Mononuclear cell (primary cell): ENCODE data around the gene WEE1. TPM values are rescaled to one million over a fixed set of nuclear protein-coding genes. Genes with fewer than 3 reads are reported as not detected.
A peak's percentile ranks its signal among the peaks of the same experiment; 100 is the strongest.
"Not testable (repeated sequence)": the region's sequence is repeated elsewhere in the genome, so short reads cannot be mapped to it uniquely, and the experiment has no call there.

Experiments used
- H3K27me3 ChIP-seq: 2 replicates; pipeline ENCODE4 v1.6.0; 2011; ENCODE audit warnings: low read length, control low read depth; ENCODE audit not compliant: insufficient read depth
- H3K4me1 ChIP-seq: 2 replicates; pipeline ENCODE4 v1.5.1; 2011; ENCODE audit warnings: mild to moderate bottlenecking, low read length, control low read depth; ENCODE audit not compliant: insufficient read depth
- H3K4me3 ChIP-seq: 2 replicates; pipeline ENCODE4 v1.5.1; 2011; ENCODE audit warnings: mild to moderate bottlenecking, low read length, moderate library complexity
- H3K9me3 ChIP-seq: 2 replicates; pipeline ENCODE4 v1.5.1; 2011; ENCODE audit warnings: low read depth, mild to moderate bottlenecking, control low read depth, low read length
- total RNA-seq: library from RNA; depleted of rRNA; stranded (reverse); fragments of >200 nt; gene quantifications from one replicate; pipeline ENCODE4 v1.2.3, GENCODE V29; 2012

WEE1 gene
- total RNA-seq: 9.7 TPM

GRCh38 chr11:9573052-9573774, at the start of gene WEE1:
TSS of gene WEE1 (plus strand) at chr11:9573670. CDS start at chr11:9573934, 264 bp downstream.
- Histone ChIP-seq H3K4me3 (peak within 1 kb of the TSS; percentile 72), H3K4me1 (peaks cover 31% of the 10 kb centered on the region), H3K9me3 (no peaks in the 10 kb centered on the region), H3K27me3 (no peaks in the 10 kb centered on the region)

- H3K4me1 ChIP-seq: no peaks in the 10 kb centered on the region
- H3K27me3 ChIP-seq: no peaks in the 10 kb centered on the region
- no peaks in the 10 kb centered on the region for H3K9me3 ChIP-seq
- H3K4me3 ChIP-seq: no peak overlapping the region
These were observed 49.5 kb upstream of the WEE1 start for GRCh38 chr11:9524001-9524400.

GRCh38 chr11:9525116-9525515, 48.4 kb upstream of the WEE1 start:
- no peak overlapping the region for H3K4me3 ChIP-seq
- no peaks in the 10 kb centered on the region for H3K27me3 ChIP-seq
- no peaks in the 10 kb centered on the region for H3K4me1 ChIP-seq
- H3K9me3 ChIP-seq: no peaks in the 10 kb centered on the region

DNA sequence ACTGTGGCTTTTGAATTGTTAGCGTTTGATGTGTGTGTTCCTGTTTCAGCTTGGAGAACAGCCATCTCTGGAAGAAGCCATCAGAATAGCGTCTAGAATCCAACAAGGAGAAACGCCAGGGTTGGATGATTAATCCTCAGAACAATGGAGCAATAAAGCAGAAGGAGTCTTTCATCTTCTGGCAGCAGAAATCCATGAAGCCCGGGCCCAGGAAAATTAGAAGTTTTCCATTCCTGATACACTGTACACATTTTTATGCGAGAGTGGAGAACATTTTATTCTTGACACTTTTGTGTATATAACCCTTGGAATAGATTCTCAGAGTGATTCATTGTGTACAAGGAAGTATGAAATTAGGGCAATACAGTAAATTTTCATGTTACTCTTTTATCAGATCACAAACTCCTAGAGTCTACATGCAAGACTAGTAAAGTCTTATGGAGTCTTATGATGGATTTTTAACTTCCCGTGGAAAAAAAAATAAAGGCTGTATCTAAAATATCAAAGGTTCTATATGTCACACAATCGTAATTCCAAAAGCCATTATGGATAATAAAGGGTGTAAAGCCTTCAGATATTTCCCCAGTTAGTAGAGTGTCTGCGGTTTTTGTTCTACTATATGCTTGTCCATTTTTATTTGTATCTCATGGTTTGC, 45.9 kb upstream of the WEE1 start:
- Histone ChIP-seq H3K27me3 (no peaks in the 10 kb centered on the region), H3K4me3 (no peak overlapping the region), H3K4me1 (no peaks in the 10 kb centered on the region), H3K9me3 (no peaks in the 10 kb centered on the region)

DNA sequence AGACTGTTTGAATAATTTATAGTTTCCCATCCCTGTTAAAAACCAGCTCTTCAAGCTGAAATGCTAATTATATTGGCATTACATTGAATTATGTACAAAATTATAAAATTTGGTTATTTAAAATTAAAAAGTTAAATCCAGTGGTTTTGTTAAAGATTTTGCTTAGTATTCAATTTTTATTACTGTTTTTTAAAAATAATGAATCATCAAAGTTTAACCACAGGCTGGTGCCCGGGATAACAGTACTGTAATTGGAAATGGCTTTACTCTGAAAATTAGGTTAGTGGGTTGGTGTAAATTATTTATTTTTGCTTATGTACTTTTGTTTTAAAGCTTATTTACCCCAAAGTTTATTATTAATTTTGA, 45.4 kb upstream of the WEE1 start:
- Histone ChIP-seq H3K4me1 (no peaks in the 10 kb centered on the region), H3K9me3 (no peaks in the 10 kb centered on the region), H3K27me3 (no peaks in the 10 kb centered on the region), H3K4me3 (no peak overlapping the region)

DNA sequence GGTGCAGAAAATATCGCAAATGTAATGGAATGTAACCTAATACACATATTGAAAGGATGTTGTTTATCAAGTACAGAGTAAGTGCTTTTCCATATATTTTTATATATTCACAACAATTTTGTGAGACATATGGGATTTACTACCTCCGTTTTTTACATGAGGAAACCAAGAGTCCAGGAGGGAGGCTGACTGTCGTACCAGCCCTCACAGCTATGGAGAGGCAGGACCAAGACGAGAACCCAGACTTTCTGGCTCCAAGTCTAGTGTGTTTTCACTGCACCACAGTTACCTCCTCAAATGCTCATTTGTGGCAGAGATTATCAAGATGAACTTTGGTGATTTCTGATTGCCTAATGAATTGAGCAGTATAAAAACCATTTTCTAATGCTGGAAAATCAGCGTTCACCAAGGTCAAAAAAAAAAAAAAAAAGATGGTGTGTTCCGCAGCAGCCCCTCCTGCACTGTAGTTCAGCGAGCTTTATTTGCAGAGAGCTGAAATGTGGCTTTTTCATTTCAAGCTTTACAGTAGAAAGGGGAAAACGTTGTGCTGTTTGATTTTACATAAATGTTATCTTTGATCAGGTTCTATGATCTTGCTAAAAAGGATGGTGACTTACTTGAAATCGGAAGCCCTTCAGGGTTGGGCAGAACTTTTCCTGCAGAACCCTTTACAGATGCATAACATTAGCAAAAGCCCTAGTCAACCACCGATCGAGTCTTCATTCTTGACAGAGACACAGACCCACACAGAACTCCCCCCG, 44.7 kb upstream of the WEE1 start:
- H3K27me3 ChIP-seq: no peaks in the 10 kb centered on the region
- no peaks in the 10 kb centered on the region for H3K4me1 ChIP-seq
- no peak overlapping the region for H3K4me3 ChIP-seq
- H3K9me3 ChIP-seq: no peaks in the 10 kb centered on the region

DNA sequence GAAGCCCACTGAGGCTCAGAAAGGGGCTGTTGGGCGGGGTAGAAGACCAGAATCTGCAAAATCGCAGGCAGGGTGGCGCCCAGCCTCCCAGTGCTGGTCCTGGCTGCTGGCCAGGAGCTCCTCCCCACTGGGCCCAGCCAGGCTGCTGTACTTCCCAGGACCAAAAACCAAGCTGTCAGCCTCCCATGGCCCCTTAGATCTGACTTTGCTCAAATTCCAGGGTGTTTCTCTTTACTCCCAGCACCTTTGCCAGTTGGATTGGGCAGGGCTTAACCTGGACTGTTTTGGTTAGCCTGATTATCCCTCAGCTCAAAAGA, 44.2 kb upstream of the WEE1 start:
- Histone ChIP-seq H3K4me1 (no peaks in the 10 kb centered on the region), H3K27me3 (no peaks in the 10 kb centered on the region), H3K4me3 (no peak overlapping the region), H3K9me3 (no peaks in the 10 kb centered on the region)

- Histone ChIP-seq H3K4me3 (no peak overlapping the region), H3K9me3 (no peaks in the 10 kb centered on the region), H3K4me1 (peaks cover 6% of the 10 kb centered on the region), H3K27me3 (no peaks in the 10 kb centered on the region)
These were observed 43.3 kb upstream of the WEE1 start for GRCh38 chr11:9530020-9530621.

GRCh38 chr11:9530901-9531625, 42.4 kb upstream of the WEE1 start:
- Histone ChIP-seq H3K9me3 (no peaks in the 10 kb centered on the region), H3K4me3 (no peak overlapping the region), H3K27me3 (no peaks in the 10 kb centered on the region), H3K4me1 (peaks cover 10% of the 10 kb centered on the region)

GRCh38 chr11:9533058-9533457, 40.4 kb upstream of the WEE1 start:
- Histone ChIP-seq H3K4me1 (peaks cover 10% of the 10 kb centered on the region), H3K9me3 (no peaks in the 10 kb centered on the region), H3K27me3 (no peaks in the 10 kb centered on the region), H3K4me3 (no peak overlapping the region)

GRCh38 chr11:9533736-9534473, 39.6 kb upstream of the WEE1 start:
- peaks cover 10% of the 10 kb centered on the region for H3K4me1 ChIP-seq
- no peaks in the 10 kb centered on the region for H3K9me3 ChIP-seq
- no peaks in the 10 kb centered on the region for H3K27me3 ChIP-seq
- no peak overlapping the region for H3K4me3 ChIP-seq

GRCh38 chr11:9535189-9535781, 38.2 kb upstream of the WEE1 start:
- Histone ChIP-seq H3K4me1 (peaks cover 10% of the 10 kb centered on the region), H3K4me3 (no peak overlapping the region), H3K9me3 (no peaks in the 10 kb centered on the region), H3K27me3 (no peaks in the 10 kb centered on the region)

- Histone ChIP-seq H3K9me3 (no peaks in the 10 kb centered on the region), H3K27me3 (no peaks in the 10 kb centered on the region), H3K4me1 (peaks cover 10% of the 10 kb centered on the region), H3K4me3 (no peak overlapping the region)
These were observed 34.9 kb upstream of the WEE1 start for GRCh38 chr11:9538548-9538947.

GRCh38 chr11:9549216-9549615, 24.3 kb upstream of the WEE1 start:
- not testable (repeated sequence) for H3K4me1 ChIP-seq, H3K9me3 ChIP-seq, H3K4me3 ChIP-seq, H3K27me3 ChIP-seq
